Esophagus squamous epithelium (tissue), 4 donors: Measurements from ENCODE around the gene IGSF5.

Source experiments
- CTCF ChIP-seq, 6 experiments: fragments of 450-650 bp in 4 of 6; fragments of 200-600 bp in 2 of 6; sonication (generic) in 2 of 6; IDR thresholded peaks; one replicate each; pipeline ENCODE4 v1.5.1; 2016 to 2019; ENCODE audit warnings: antibody characterized with exemption in 6 of 6, mild to moderate bottlenecking in 4 of 6, moderate library complexity in 4 of 6
- POLR2A ChIP-seq, 4 donors: fragments of 450-650 bp; IDR thresholded peaks; one replicate each; pipeline ENCODE4 v1.6.1; 2017; ENCODE audit warnings: antibody characterized with exemption in 4 of 4, mild to moderate bottlenecking in 4 of 4, moderate library complexity in 3 of 4

GRCh38 chr21:39804240-39804639 lies 59.3 kb downstream of the IGSF5 start:
- TF ChIP-seq CTCF (IDR thresholded peaks at IDR 0.05): no peak
- TF ChIP-seq POLR2A (IDR thresholded peaks at IDR 0.05): no peak
